Measurements from ENCODE around the gene PPP1R14B.
A peak's percentile ranks its signal among the peaks of the same experiment; 100 is the strongest.

Gene PPP1R14B

DNA sequence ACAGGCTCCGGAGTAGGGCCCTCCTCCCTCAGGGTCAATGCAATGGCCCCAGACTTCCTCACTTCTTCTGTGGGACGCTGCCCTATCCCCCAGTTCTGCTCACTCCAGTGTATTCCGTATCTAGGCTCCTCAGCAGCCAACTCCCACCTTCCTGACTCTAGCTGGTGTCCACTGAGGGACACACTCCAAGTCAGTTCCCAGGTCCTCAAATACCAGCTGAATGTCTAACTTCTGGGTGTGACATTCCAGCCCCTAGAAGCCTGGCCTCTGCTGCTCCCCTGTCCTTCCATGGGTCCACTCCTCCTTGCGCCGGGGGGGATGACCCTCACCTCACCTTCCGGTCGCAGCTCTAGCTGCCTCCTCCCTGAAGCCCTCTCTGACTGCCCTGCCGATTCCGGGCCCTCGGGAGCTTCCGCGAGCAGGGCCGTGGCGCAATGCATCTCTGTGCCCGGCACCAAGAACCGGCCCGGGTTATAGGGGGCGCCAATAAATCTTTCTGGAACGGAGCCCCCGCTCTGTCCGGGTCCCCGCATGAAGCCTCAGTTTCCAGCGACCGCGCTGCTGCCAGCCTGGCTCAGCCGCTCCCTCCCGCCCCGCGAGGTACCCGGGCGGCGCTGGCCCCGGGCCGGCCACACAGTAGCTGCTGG, 22.3 kb upstream of the PPP1R14B start:
- Histone ChIP-seq H3K27ac (ENCODE audit: insufficient read depth in 1 of 2, low read depth in 1 of 2, low read length in 2 of 2, poor library complexity in 1 of 2, severe bottlenecking in 2 of 2) (peak overlapping the region; percentile 88 to 96), H3K9me3 (ENCODE audit: control extremely low read depth in 1 of 5, control insufficient read depth in 4 of 5, insufficient read depth in 2 of 5, low read depth in 1 of 5, low read length in 4 of 5) (no peaks in the 10 kb centered on the region), H3K36me3 (ENCODE audit: control insufficient read depth in 4 of 4, insufficient read depth in 4 of 4, low read length in 3 of 4) (peaks cover 0 to 26% (median 10%) of the 10 kb centered on the region in 4 experiments), H3K27me3 (replicated peaks in 2 of 5; ENCODE audit: control insufficient read depth in 4 of 5, insufficient read depth in 5 of 5, low read length in 4 of 5) (no peaks in the 10 kb centered on the region), H3K4me3 (ENCODE audit: control insufficient read depth in 1 of 7, extremely low read depth in 1 of 7, insufficient read depth in 4 of 7, low read depth in 2 of 7, low read length in 6 of 7) (peak overlapping the region; percentile 76 to 94 (median 86)), H3K4me1 (ENCODE audit: control extremely low read depth in 1 of 4, control insufficient read depth in 4 of 4, insufficient read depth in 4 of 4, low read length in 3 of 4) (peaks cover 4 to 51% (median 41%) of the 10 kb centered on the region in 4 experiments)
- ChIA-PET POLR2A (interaction anchor here (0.5 to 3.9 kb wide), 7 partner anchors 16 to 291 kb away, joined by 3 to 30 read pairs (median 4); partner anchors contain the start of genes BAD, FERMT3, FKBP2 and GPR137), CTCF (interaction anchor here (0.8 to 11.4 kb wide), 10 partner anchors 10 to 63 kb away, joined by 3 to 106 read pairs (median 9); partner anchors contain the start of genes CATSPERZ, FERMT3, FKBP2 and PLCB3)
- WGBS (ENCODE audit: insufficient coverage) = 0% methylated on average over 31 of the region's 34 CpGs
- DNase-seq = peak in 2 of 3 donors; percentile 31 to 42

DNA sequence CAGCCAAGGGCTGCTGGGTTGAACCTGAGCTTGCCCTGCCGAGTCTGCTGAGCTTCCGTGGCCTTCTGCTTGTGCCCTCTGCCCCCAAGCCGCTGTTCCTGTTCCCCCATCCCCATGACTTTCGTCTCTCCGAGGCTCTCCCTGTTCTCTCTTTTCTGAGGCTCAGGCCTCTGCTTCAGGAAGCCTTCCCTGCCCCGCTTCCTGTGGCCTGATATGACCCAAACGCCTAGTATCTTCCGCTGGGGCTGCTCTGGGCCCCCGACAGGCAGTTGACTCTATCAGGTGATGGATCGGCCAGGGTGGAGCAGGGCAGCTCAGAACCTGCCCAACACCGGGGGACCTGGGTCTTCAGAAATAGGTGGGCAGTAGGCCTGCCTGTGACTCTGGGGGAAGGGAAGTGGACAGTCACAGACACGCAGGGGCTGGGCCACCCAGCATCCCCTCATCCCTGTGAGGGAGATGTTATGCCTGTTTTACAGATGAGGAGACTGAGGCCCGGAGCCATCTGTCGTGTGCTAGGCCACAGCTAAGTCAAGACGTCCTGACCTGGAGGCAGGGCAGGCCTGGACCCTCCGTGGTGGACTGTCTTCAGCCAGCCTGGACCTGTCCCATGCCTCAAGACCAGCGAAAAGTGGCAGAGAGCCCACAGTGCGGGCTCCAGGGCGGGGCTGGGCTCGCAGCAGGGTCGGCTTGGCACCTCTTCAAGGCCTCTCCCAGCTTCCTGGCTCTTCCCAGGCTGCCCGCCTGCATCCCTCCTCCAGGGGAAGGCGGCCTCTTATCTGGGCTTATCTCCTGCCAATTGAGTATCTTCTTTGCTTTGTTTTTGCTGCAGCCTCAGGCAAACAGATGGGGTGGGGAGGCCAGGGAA, 21.5 kb upstream of the PPP1R14B start:
- peak overlapping the region in 5 of 7 experiments; percentile 76 to 94 (median 87) for H3K4me3 ChIP-seq (ENCODE audit: control insufficient read depth in 1 of 7, extremely low read depth in 1 of 7, insufficient read depth in 4 of 7, low read depth in 2 of 7, low read length in 6 of 7)
- peaks cover 0 to 34% (median 15%) of the 10 kb centered on the region in 4 experiments for H3K36me3 ChIP-seq (ENCODE audit: control insufficient read depth in 4 of 4, insufficient read depth in 4 of 4, low read length in 3 of 4)
- no peaks in the 10 kb centered on the region for H3K9me3 ChIP-seq (ENCODE audit: control extremely low read depth in 1 of 5, control insufficient read depth in 4 of 5, insufficient read depth in 2 of 5, low read depth in 1 of 5, low read length in 4 of 5)
- H3K27ac ChIP-seq (ENCODE audit: insufficient read depth in 1 of 2, low read depth in 1 of 2, low read length in 2 of 2, poor library complexity in 1 of 2, severe bottlenecking in 2 of 2) = peak overlapping the region; percentile 88 to 96
- no peaks in the 10 kb centered on the region for H3K27me3 ChIP-seq (replicated peaks in 2 of 5; ENCODE audit: control insufficient read depth in 4 of 5, insufficient read depth in 5 of 5, low read length in 4 of 5)
- peaks cover 4 to 51% (median 41%) of the 10 kb centered on the region in 4 experiments for H3K4me1 ChIP-seq (ENCODE audit: control extremely low read depth in 1 of 4, control insufficient read depth in 4 of 4, insufficient read depth in 4 of 4, low read length in 3 of 4)
- peak in 2 of 3 donors; percentile 18 to 27 for DNase-seq
- POLR2A ChIA-PET = interaction anchor here (0.5 to 3.9 kb wide), 6 partner anchors 16 to 291 kb away, joined by 3 to 30 read pairs (median 4); partner anchors contain the start of genes BAD, FERMT3, FKBP2 and GPR137
- 25% methylated on average over 18 of the region's 23 CpGs for WGBS (ENCODE audit: insufficient coverage)
- CTCF ChIA-PET = interaction anchor here (0.8 to 11.4 kb wide), 13 partner anchors 10 to 78 kb away, joined by 3 to 106 read pairs (median 4); partner anchors contain the start of genes CATSPERZ, FERMT3, FKBP2 and PLCB3

DNA sequence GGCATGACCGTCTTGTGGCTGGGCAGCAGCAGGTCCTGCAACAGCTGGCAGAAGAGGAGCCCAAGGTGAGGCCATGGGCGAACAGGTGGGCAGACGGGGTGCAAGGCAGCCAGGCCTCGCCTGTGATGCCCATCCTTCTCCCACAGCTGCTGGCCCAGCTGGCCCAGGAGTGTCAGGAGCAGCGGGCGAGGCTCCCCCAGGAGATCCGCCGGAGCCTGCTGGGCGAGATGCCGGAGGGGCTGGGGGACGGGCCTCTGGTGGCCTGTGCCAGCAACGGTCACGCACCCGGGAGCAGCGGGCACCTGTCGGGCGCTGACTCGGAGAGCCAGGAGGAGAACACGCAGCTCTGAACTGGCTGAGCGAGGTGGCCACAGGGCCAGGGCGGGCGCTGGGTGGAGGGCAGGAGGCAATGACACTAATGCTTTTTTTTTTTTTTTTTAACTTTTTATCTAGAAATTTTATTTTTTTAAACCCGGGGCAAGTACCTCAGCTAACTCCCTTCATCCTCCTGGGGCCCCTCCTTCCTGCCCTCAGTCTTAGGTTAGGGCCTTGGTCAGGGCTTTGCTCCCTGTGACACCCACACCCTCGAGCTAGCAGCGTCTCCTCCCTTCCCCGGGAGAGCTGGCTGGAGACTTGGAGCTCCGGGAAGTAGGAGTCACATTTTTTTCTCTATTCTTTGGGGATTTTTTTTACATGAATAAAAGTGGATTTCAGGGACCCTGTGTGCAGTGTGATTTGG, 20.6 kb upstream of the PPP1R14B start:
- Histone ChIP-seq H3K36me3 (ENCODE audit: control insufficient read depth in 4 of 4, insufficient read depth in 4 of 4, low read length in 3 of 4) (peaks cover 0 to 38% (median 21%) of the 10 kb centered on the region in 4 experiments), H3K4me3 (ENCODE audit: control insufficient read depth in 1 of 7, extremely low read depth in 1 of 7, insufficient read depth in 4 of 7, low read depth in 2 of 7, low read length in 6 of 7) (peak overlapping the region in 3 of 7 experiments; percentile 32 to 87 (median 76)), H3K27ac (ENCODE audit: insufficient read depth in 1 of 2, low read depth in 1 of 2, low read length in 2 of 2, poor library complexity in 1 of 2, severe bottlenecking in 2 of 2) (peak overlapping the region; percentile 50 to 96), H3K9me3 (ENCODE audit: control extremely low read depth in 1 of 5, control insufficient read depth in 4 of 5, insufficient read depth in 2 of 5, low read depth in 1 of 5, low read length in 4 of 5) (no peaks in the 10 kb centered on the region), H3K27me3 (replicated peaks in 2 of 5; ENCODE audit: control insufficient read depth in 4 of 5, insufficient read depth in 5 of 5, low read length in 4 of 5) (no peaks in the 10 kb centered on the region), H3K4me1 (ENCODE audit: control extremely low read depth in 1 of 4, control insufficient read depth in 4 of 4, insufficient read depth in 4 of 4, low read length in 3 of 4) (peaks cover 4 to 47% (median 41%) of the 10 kb centered on the region in 4 experiments)
- POLR2A ChIA-PET = interaction anchor here (0.6 to 1.4 kb wide), 3 partner anchors 17 to 290 kb away, joined by 3 to 4 read pairs (median 3); partner anchors contain the start of gene FERMT3
- peak in 1 of 3 donors; percentile 16 for DNase-seq
- CTCF ChIA-PET = interaction anchor here (1.0 to 11.4 kb wide), 8 partner anchors 9 to 77 kb away, joined by 3 to 106 read pairs (median 14); partner anchors contain the start of genes CATSPERZ, FERMT3, PLCB3 and PPP1R14B
- WGBS (ENCODE audit: insufficient coverage) = 95% methylated on average over 17 of the region's 27 CpGs

DNA sequence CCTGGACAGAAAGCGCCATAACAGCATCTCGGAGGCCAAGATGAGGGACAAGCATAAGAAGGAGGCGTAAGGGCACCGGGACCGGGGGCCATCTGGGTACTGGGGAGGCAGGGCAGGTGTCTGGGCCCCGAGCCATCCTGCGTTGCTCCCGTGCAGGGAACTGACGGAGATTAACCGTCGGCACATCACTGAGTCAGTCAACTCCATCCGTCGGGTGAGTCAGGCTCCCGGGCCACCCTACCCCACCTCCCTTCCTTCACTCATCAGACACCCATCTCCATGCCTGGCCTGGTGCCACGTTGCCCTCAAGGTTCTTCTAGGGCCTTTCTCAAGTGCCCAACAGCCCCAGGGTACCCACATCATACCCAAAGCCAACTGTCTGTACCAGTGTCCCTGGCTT, 19.6 kb upstream of the PPP1R14B start:
- H3K27ac ChIP-seq (ENCODE audit: insufficient read depth in 1 of 2, low read depth in 1 of 2, low read length in 2 of 2, poor library complexity in 1 of 2, severe bottlenecking in 2 of 2) = no peak overlapping the region
- WGBS (ENCODE audit: insufficient coverage) = 98% methylated on average over 14 of the region's 15 CpGs
- POLR2A ChIA-PET = no interaction called here
- H3K27me3 ChIP-seq (replicated peaks in 2 of 5; ENCODE audit: control insufficient read depth in 4 of 5, insufficient read depth in 5 of 5, low read length in 4 of 5) = no peaks in the 10 kb centered on the region
- peaks cover 4 to 37% (median 32%) of the 10 kb centered on the region in 4 experiments for H3K4me1 ChIP-seq (ENCODE audit: control extremely low read depth in 1 of 4, control insufficient read depth in 4 of 4, insufficient read depth in 4 of 4, low read length in 3 of 4)
- DNase-seq = no peak
- peaks cover 0 to 46% (median 26%) of the 10 kb centered on the region in 4 experiments for H3K36me3 ChIP-seq (ENCODE audit: control insufficient read depth in 4 of 4, insufficient read depth in 4 of 4, low read length in 3 of 4)
- CTCF ChIA-PET = interaction anchor here (0.6 to 11.4 kb wide), 4 partner anchors 12 to 67 kb away, joined by 3 to 106 read pairs (median 20); partner anchors contain the start of genes FERMT3, PLCB3 and PPP1R14B
- H3K4me3 ChIP-seq (ENCODE audit: control insufficient read depth in 1 of 7, extremely low read depth in 1 of 7, insufficient read depth in 4 of 7, low read depth in 2 of 7, low read length in 6 of 7) = no peak overlapping the region
- H3K9me3 ChIP-seq (ENCODE audit: control extremely low read depth in 1 of 5, control insufficient read depth in 4 of 5, insufficient read depth in 2 of 5, low read depth in 1 of 5, low read length in 4 of 5) = no peaks in the 10 kb centered on the region

DNA sequence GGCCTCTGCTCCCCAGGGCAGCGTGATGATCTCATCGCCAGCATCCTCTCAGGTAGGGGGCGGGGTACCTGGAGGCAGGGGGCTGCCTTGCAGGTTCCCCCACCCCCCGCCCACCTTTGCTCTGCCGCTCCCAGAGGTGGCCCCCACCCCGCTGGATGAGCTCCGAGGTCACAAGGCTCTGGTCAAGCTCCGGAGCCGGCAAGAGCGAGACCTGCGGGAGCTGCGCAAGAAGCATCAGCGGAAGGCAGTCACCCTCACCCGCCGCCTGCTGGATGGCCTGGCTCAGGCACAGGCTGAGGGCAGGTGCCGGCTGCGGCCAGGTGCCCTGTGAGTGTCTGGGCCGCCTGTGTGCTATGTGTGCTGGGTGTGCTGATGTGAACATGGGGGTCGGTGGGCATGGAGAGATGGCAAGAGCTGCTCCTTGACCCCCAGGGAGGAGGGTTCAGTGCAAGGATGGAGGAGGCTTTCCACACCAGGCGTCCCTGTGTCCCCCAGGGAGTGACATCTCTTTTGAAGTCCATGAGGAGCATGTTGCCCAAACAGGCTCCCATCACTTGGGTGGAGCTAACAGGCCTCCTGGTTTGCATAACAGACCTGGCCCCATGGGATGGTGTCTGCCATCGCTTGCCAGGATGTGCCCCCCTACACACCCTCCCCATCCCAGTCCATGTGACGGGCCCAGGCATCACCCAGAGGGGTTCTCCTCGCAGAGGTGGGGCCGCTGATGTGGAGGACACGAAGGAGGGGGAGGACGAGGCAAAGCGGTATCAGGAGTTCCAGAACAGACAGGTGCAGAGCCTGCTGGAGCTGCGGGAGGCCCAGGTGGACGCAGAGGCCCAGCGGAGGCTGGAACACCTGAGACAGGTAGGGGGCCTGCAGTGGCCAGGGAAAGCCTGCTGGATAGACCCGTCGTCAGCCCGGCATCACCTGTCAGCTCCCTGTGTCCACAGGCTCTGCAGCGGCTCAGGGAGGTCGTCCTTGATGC, 18.7 kb upstream of the PPP1R14B start:
- ChIA-PET POLR2A (no interaction called here), CTCF (interaction anchor here (0.6 to 11.4 kb wide), 6 partner anchors 11 to 60 kb away, joined by 3 to 106 read pairs (median 13); partner anchors contain the start of genes FERMT3, NUDT22, PLCB3 and PPP1R14B)
- Histone ChIP-seq H3K9me3 (ENCODE audit: control extremely low read depth in 1 of 5, control insufficient read depth in 4 of 5, insufficient read depth in 2 of 5, low read depth in 1 of 5, low read length in 4 of 5) (no peaks in the 10 kb centered on the region), H3K27ac (ENCODE audit: insufficient read depth in 1 of 2, low read depth in 1 of 2, low read length in 2 of 2, poor library complexity in 1 of 2, severe bottlenecking in 2 of 2) (no peak overlapping the region), H3K4me1 (ENCODE audit: control extremely low read depth in 1 of 4, control insufficient read depth in 4 of 4, insufficient read depth in 4 of 4, low read length in 3 of 4) (peaks cover 4 to 34% (median 28%) of the 10 kb centered on the region in 4 experiments), H3K4me3 (ENCODE audit: control insufficient read depth in 1 of 7, extremely low read depth in 1 of 7, insufficient read depth in 4 of 7, low read depth in 2 of 7, low read length in 6 of 7) (no peak overlapping the region), H3K36me3 (ENCODE audit: control insufficient read depth in 4 of 4, insufficient read depth in 4 of 4, low read length in 3 of 4) (peaks cover 0 to 50% (median 26%) of the 10 kb centered on the region in 4 experiments), H3K27me3 (replicated peaks in 2 of 5; ENCODE audit: control insufficient read depth in 4 of 5, insufficient read depth in 5 of 5, low read length in 4 of 5) (no peaks in the 10 kb centered on the region)
- WGBS (ENCODE audit: insufficient coverage) = 96% methylated on average over 23 of the region's 35 CpGs
- no peak for DNase-seq

Measured in common myeloid progenitor, CD34-positive (primary cell).